WTC11 (cell line): ENCODE results near the gene SDHB. TPM values are rescaled to one million over a fixed set of nuclear protein-coding genes. Genes with fewer than 3 reads are reported as not detected.

Experiments
- ATAC-seq: fragments of 200-7000 bp; cut with Tn5 transposase; 2 replicates; pipeline ENCODE4 v1.10.0; 2021; ENCODE audit warnings: mild to moderate bottlenecking, moderate library complexity
- CTCF ChIA-PET: fragments of 300-600 bp; sonication (Branson Sonifier 250); formaldehyde crosslinking; loops from one replicate; lab custom pipeline; 2021; ENCODE audit warnings: antibody characterized with exemption; lab: Charles Lee
- POLR2A ChIA-PET: fragments of 350-600 bp; sonication (Branson Sonifier 250); formaldehyde crosslinking; loops from one replicate; lab custom pipeline; 2021; ENCODE audit warnings: antibody characterized with exemption; lab: Charles Lee
- DNase-seq: peaks from one replicate; pipeline ENCODE4 v3.0.0; 2021; ENCODE audit warnings: low spot score
- H3K27ac Mint-ChIP-seq: 2 replicates; pipeline ENCODE4 v1.8.0; 2021; ENCODE audit warnings: mixed read lengths
- H3K27me3 Mint-ChIP-seq: 2 replicates; pipeline ENCODE4 v1.8.0; 2021; ENCODE audit warnings: low read depth, mild to moderate bottlenecking, moderate library complexity, mixed read lengths
- H3K36me3 Mint-ChIP-seq: 2 replicates; pipeline ENCODE4 v1.8.0; 2021; ENCODE audit warnings: mixed read lengths
- H3K4me1 Mint-ChIP-seq: 2 replicates; pipeline ENCODE4 v1.8.0; 2022; ENCODE audit warnings: mixed read lengths
- H3K4me3 Mint-ChIP-seq: 2 replicates; pipeline ENCODE4 v1.8.0; 2021; ENCODE audit warnings: mild to moderate bottlenecking, moderate library complexity, mixed read lengths
- H3K9me3 Mint-ChIP-seq: 2 replicates; pipeline ENCODE4 v1.8.0; 2021; ENCODE audit warnings: mixed read lengths
- ATF1 ChIP-seq: sonication (generic); formaldehyde crosslinking; IDR thresholded peaks from 2 replicates; pipeline ENCODE4 v1.8.1; 2023; ENCODE audit warnings: mild to moderate bottlenecking, moderate library complexity, missing genetic modification reagents
- ETV6 ChIP-seq: sonication (generic); formaldehyde crosslinking; IDR thresholded peaks from 2 replicates; pipeline ENCODE4 v1.8.1; 2022; ENCODE audit warnings: mild to moderate bottlenecking, missing genetic modification reagents
- FOXK1 ChIP-seq: sonication (generic); formaldehyde crosslinking; IDR thresholded peaks from 2 replicates; pipeline ENCODE4 v1.8.0; 2022; ENCODE audit warnings: mild to moderate bottlenecking, moderate library complexity, missing genetic modification reagents
- GABPB1 ChIP-seq: sonication (generic); formaldehyde crosslinking; IDR thresholded peaks from 2 replicates; pipeline ENCODE4 v1.8.1; 2023; ENCODE audit warnings: mild to moderate bottlenecking, missing genetic modification reagents
- GRHL2 ChIP-seq: fragments of 250-450 bp; sonication (Bioruptor Pico); IDR thresholded peaks from 2 replicates; pipeline ENCODE4 v1.8.0; 2022; ENCODE audit warnings: mild to moderate bottlenecking, moderate library complexity; ENCODE audit not compliant: insufficient replicate concordance, severe bottlenecking
- IRF2 ChIP-seq: sonication (generic); formaldehyde crosslinking; IDR thresholded peaks from 2 replicates; pipeline ENCODE4 v1.8.0; 2022; ENCODE audit warnings: low read depth, missing genetic modification reagents, borderline replicate concordance
- KAT7 ChIP-seq: sonication (generic); formaldehyde crosslinking; IDR thresholded peaks from 2 replicates; pipeline ENCODE4 v1.8.1; 2023; ENCODE audit warnings: missing genetic modification reagents, mild to moderate bottlenecking, borderline replicate concordance
- SMAD3 ChIP-seq: sonication (generic); formaldehyde crosslinking; IDR thresholded peaks from 2 replicates; pipeline ENCODE4 v1.8.0; 2022; ENCODE audit warnings: missing genetic modification reagents, mild to moderate bottlenecking, borderline replicate concordance
- SOX15 ChIP-seq: fragments of 250-450 bp; sonication (Bioruptor Pico); IDR thresholded peaks from 2 replicates; pipeline ENCODE4 v1.9.0; 2021; ENCODE audit warnings: mild to moderate bottlenecking
- TCF7 ChIP-seq: sonication (generic); formaldehyde crosslinking; IDR thresholded peaks from 2 replicates; pipeline ENCODE4 v1.8.0; 2022; ENCODE audit warnings: mild to moderate bottlenecking, low read depth, missing genetic modification reagents, moderate library complexity
- TEAD1 ChIP-seq: sonication (generic); formaldehyde crosslinking; IDR thresholded peaks from 2 replicates; pipeline ENCODE4 v1.8.0; 2022; ENCODE audit warnings: mild to moderate bottlenecking, missing genetic modification reagents
- ZNF121 ChIP-seq: sonication (generic); formaldehyde crosslinking; IDR thresholded peaks from 2 replicates; pipeline ENCODE4 v1.8.0; 2023; ENCODE audit warnings: missing genetic modification reagents
- ZNF232 ChIP-seq: sonication (generic); formaldehyde crosslinking; IDR thresholded peaks from 2 replicates; pipeline ENCODE4 v1.8.0; 2022; ENCODE audit warnings: mild to moderate bottlenecking, missing genetic modification reagents
- ZNF263 ChIP-seq: sonication (generic); formaldehyde crosslinking; IDR thresholded peaks from 2 replicates; pipeline ENCODE4 v1.8.1; 2022; ENCODE audit warnings: low read depth, mild to moderate bottlenecking, moderate library complexity, missing genetic modification reagents
- ZNF317 ChIP-seq: sonication (generic); formaldehyde crosslinking; IDR thresholded peaks from 2 replicates; pipeline ENCODE4 v1.8.1; 2023; ENCODE audit warnings: low read depth, mild to moderate bottlenecking, moderate library complexity, missing genetic modification reagents, borderline replicate concordance
- ZNF671 ChIP-seq: fragments of 250-450 bp; sonication (Bioruptor Pico); IDR thresholded peaks from 2 replicates; pipeline ENCODE4 v1.8.0; 2021; ENCODE audit warnings: mild to moderate bottlenecking
- total RNA-seq: library from RNA; stranded (reverse); gene quantifications from 3 replicates; pipeline ENCODE4 v1.2.3, GENCODE V29; 2021
- TF ChIP-seq, protein P1 (sequence below): fragments of 250-450 bp; sonication (Bioruptor Pico); IDR thresholded peaks from 2 replicates; pipeline ENCODE4 v2.1.2; 2022; ENCODE audit warnings: mild to moderate bottlenecking, moderate library complexity
- TF ChIP-seq, protein P2 (sequence below): fragments of 250-450 bp; sonication (Bioruptor Pico); IDR thresholded peaks from 2 replicates; pipeline ENCODE4 v1.9.0; 2021; ENCODE audit warnings: mild to moderate bottlenecking
- TF ChIP-seq, protein P3 (sequence below): sonication (generic); formaldehyde crosslinking; IDR thresholded peaks from 2 replicates; pipeline ENCODE4 v1.8.1; 2022; ENCODE audit warnings: mild to moderate bottlenecking, missing genetic modification reagents, moderate library complexity, borderline replicate concordance
- TF ChIP-seq, protein P4 (sequence below): sonication (generic); formaldehyde crosslinking; IDR thresholded peaks from 2 replicates; pipeline ENCODE4 v1.8.1; 2022; ENCODE audit warnings: missing genetic modification reagents, borderline replicate concordance
- TF ChIP-seq, protein P5 (sequence below): fragments of 250-450 bp; sonication (Bioruptor Pico); conservative IDR thresholded peaks from 2 replicates; pipeline ENCODE4 v1.9.0; 2021; ENCODE audit warnings: mild to moderate bottlenecking
- TF ChIP-seq, protein P6 (sequence below): sonication (generic); formaldehyde crosslinking; IDR thresholded peaks from 2 replicates; pipeline ENCODE4 v1.8.0; 2022; ENCODE audit warnings: mild to moderate bottlenecking, missing genetic modification reagents

The SDHB gene
- total RNA-seq, 1 experiment from 2014 or later: 89.5 TPM

DNA sequence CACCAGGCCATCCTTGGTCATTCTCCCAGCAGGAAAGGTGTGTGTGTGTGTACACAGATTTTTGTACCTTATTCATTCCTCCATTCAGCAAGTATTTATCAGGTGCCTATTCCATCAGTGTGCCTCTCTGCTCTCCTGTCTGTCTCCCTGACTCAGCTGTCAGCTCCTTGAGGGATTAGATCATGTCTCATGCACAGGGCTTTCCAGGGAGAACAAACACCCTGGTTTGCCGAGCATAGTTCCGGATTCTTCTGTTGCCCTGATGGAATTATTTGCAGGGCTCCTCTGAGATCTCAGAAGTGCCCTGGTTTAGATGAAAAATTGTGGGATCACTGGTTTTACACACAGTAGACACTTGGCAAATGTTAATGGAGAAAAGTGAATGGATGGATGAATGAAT, 8.1 kb upstream of the SDHB start (continued):
- TF ChIP-seq, protein P1, sequence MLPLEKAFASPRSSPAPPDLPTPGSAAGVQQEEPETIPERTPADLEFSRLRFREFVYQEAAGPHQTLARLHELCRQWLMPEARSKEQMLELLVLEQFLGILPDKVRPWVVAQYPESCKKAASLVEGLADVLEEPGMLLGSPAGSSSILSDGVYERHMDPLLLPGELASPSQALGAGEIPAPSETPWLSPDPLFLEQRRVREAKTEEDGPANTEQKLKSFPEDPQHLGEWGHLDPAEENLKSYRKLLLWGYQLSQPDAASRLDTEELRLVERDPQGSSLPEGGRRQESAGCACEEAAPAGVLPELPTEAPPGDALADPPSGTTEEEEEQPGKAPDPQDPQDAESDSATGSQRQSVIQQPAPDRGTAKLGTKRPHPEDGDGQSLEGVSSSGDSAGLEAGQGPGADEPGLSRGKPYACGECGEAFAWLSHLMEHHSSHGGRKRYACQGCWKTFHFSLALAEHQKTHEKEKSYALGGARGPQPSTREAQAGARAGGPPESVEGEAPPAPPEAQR (CRISPR knock-in tag): no peak
- TF ChIP-seq GABPB1 (CRISPR knock-in tag) (no peak), SOX15 (CRISPR knock-in tag) (no peak), IRF2 (CRISPR knock-in tag) (no peak), ATF1 (CRISPR knock-in tag) (no peak), GRHL2 (CRISPR knock-in tag) (no peak), ZNF263 (no peak)
- TF ChIP-seq, protein P2, sequence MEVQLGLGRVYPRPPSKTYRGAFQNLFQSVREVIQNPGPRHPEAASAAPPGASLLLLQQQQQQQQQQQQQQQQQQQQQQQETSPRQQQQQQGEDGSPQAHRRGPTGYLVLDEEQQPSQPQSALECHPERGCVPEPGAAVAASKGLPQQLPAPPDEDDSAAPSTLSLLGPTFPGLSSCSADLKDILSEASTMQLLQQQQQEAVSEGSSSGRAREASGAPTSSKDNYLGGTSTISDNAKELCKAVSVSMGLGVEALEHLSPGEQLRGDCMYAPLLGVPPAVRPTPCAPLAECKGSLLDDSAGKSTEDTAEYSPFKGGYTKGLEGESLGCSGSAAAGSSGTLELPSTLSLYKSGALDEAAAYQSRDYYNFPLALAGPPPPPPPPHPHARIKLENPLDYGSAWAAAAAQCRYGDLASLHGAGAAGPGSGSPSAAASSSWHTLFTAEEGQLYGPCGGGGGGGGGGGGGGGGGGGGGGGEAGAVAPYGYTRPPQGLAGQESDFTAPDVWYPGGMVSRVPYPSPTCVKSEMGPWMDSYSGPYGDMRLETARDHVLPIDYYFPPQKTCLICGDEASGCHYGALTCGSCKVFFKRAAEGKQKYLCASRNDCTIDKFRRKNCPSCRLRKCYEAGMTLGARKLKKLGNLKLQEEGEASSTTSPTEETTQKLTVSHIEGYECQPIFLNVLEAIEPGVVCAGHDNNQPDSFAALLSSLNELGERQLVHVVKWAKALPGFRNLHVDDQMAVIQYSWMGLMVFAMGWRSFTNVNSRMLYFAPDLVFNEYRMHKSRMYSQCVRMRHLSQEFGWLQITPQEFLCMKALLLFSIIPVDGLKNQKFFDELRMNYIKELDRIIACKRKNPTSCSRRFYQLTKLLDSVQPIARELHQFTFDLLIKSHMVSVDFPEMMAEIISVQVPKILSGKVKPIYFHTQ: no peak
- TF ChIP-seq, protein P3, sequence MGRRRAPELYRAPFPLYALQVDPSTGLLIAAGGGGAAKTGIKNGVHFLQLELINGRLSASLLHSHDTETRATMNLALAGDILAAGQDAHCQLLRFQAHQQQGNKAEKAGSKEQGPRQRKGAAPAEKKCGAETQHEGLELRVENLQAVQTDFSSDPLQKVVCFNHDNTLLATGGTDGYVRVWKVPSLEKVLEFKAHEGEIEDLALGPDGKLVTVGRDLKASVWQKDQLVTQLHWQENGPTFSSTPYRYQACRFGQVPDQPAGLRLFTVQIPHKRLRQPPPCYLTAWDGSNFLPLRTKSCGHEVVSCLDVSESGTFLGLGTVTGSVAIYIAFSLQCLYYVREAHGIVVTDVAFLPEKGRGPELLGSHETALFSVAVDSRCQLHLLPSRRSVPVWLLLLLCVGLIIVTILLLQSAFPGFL: no peak
- TF ChIP-seq, protein P4, sequence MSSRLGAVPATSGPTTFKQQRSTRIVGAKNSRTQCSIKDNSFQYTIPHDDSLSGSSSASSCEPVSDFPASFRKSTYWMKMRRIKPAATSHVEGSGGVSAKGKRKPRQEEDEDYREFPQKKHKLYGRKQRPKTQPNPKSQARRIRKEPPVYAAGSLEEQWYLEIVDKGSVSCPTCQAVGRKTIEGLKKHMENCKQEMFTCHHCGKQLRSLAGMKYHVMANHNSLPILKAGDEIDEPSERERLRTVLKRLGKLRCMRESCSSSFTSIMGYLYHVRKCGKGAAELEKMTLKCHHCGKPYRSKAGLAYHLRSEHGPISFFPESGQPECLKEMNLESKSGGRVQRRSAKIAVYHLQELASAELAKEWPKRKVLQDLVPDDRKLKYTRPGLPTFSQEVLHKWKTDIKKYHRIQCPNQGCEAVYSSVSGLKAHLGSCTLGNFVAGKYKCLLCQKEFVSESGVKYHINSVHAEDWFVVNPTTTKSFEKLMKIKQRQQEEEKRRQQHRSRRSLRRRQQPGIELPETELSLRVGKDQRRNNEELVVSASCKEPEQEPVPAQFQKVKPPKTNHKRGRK (CRISPR knock-in tag): no peak
- TF ChIP-seq, protein P5, sequence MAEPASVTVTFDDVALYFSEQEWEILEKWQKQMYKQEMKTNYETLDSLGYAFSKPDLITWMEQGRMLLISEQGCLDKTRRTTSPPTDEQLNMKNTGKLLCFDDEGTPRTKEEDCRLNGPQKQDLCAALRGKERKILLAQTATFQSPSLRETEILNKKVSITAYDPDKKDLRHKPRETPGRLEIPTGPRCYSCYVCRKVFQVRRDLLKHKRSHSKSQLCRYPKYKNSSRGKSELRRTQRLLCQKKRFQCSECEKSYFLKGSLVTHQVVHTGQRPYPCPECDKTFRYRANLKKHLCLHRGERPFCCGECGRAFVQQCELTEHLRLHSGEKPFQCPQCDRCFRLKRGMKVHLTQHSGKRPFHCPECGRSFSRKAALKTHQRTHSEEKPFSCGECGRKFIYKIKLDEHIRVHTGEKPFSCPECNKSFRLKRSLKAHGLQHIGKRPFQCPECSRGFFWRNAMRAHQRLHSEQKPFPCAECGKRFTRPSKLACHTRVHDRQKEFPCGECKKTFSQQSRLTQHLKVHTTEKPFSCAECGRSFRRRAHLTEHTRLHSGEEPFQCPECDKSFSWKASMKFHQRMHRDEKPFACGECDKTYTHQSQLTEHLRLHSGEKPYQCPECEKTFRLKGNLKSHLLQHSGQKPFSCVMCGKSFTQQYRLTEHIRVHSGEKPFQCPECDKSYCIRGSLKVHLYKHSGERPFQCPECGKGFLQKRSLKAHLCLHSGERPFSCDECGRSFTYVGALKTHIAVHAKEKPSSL (CRISPR knock-in tag): no peak

DNA sequence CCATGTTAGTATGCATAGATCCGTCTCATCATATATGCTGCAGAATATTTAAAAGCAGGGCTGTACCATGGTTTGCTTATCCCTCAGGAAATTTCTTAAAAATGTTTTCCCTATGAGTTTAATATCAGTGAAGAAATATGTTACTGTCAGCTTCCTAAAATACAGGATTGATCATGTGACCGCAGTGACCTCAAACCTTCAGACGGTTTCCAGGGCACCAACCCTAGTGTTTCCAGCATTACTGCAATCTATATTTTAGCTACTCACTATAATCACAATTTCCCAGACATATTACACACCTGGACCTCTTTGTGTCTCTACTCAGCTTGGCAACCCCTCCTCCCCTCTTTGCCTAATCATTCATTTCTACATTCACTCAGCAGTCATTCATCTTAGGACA, 7.7 kb upstream of the SDHB start:
- CTCF ChIA-PET: interaction anchor here (2.1 to 2.8 kb wide), 4 partner anchors 14 to 176 kb away, joined by 6 to 24 read pairs (median 18); no protein-coding TSS in a partner anchor
- Mint-ChIP-seq H3K27ac (no peak overlapping the region), H3K27me3 (no peaks in the 10 kb centered on the region), H3K4me1 (peaks cover 39% of the 10 kb centered on the region), H3K9me3 (peaks cover 6% of the 10 kb centered on the region; the same call in 1 of the 2 replicates), H3K4me3 (no peak overlapping the region), H3K36me3 (no peaks in the 10 kb centered on the region)
- no peak for DNase-seq
- POLR2A ChIA-PET: no interaction called here
- ATAC-seq: no peak
- TF ChIP-seq TEAD1 (CRISPR knock-in tag): no peak
- TF ChIP-seq SOX15 (CRISPR knock-in tag): no peak
- TF ChIP-seq, protein P6, sequence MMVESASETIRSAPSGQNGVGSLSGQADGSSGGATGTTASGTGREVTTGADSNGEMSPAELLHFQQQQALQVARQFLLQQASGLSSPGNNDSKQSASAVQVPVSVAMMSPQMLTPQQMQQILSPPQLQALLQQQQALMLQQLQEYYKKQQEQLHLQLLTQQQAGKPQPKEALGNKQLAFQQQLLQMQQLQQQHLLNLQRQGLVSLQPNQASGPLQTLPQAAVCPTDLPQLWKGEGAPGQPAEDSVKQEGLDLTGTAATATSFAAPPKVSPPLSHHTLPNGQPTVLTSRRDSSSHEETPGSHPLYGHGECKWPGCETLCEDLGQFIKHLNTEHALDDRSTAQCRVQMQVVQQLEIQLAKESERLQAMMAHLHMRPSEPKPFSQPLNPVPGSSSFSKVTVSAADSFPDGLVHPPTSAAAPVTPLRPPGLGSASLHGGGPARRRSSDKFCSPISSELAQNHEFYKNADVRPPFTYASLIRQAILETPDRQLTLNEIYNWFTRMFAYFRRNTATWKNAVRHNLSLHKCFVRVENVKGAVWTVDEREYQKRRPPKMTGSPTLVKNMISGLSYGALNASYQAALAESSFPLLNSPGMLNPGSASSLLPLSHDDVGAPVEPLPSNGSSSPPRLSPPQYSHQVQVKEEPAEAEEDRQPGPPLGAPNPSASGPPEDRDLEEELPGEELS (CRISPR knock-in tag): no peak
- no peak for TF ChIP-seq KAT7 (CRISPR knock-in tag)
- no peak for TF ChIP-seq ETV6
- no peak for TF ChIP-seq TCF7
- TF ChIP-seq ZNF121 (CRISPR knock-in tag): no peak
- TF ChIP-seq, protein P1 (CRISPR knock-in tag): no peak
- TF ChIP-seq SMAD3 (CRISPR knock-in tag): no peak
- TF ChIP-seq, protein P3: no peak
- TF ChIP-seq ZNF232 (CRISPR knock-in tag): no peak
- TF ChIP-seq ZNF317 (CRISPR knock-in tag): no peak
- TF ChIP-seq FOXK1: no peak
- TF ChIP-seq ZNF671 (CRISPR knock-in tag): no peak
